Activated CD4-positive, alpha-beta T cell treated with anti-CD3 and anti-CD28 coated beads, Interleukin-2, amount 50 U/mL, for 4 hours (primary cell): Measurements from ENCODE around the gene OSBPL7.

Experiments
- DNase-seq, 2 experiments: peaks; one replicate each; pipeline ENCODE4 v3.0.0-alpha.2; 2020

The OSBPL7 gene

DNA sequence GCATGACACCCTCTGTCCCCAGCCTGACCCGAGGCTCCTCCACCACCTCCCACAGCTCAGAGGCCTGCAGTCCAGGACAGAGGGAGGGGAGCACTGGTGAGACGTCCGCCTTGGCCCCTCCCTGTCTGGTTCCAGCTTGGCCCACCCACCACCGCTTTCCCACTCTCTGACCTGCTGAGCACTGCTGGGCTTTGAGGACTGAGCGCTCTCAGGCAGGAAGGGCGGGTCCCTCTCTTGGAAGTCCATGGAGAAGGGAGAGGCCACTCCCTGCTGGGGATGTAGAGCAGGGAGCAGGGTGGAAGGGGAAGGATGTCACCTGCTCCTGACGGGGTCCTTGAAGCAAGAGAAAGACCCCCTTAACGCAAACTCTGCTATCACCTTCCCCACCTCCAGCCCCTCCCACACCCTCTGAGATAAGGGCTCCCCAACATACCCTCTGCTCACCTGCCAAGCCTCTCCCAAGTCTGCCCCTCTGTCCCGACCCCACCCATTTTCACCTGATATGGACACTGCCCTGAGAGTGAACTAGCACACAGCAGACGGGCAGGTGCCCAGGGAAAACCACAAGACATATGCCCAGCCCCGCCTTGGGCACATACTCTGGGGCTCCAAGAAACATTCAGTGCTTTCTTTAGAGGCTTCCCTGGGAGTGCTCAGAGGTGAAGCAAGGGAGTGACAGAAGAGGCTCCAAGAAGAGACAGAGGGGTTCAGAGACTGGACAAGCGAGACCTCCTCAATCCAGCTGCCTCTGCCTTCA, 1.4 kb downstream of the OSBPL7 start:
- DNase-seq, result no peak

DNA sequence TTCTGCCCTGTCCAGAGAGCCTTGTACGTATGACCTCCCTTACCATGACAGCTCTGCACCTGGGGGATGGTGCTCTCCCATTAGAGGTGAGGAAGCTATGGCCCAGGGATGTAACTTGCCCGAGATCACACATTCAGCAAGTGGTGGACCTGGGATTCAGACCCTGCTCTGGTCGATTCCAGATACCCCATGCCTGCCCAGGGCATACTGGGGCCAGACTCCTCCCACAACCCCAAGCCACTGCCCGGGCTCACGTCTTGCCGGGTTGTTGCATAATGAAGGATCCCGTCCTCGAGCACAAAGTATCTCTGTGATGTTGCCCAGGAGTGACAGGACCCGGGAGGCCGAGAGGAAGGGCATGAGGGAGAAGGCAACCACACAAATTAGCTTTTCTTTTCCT, 2.1 kb downstream of the OSBPL7 start:
- no peak for DNase-seq

DNA sequence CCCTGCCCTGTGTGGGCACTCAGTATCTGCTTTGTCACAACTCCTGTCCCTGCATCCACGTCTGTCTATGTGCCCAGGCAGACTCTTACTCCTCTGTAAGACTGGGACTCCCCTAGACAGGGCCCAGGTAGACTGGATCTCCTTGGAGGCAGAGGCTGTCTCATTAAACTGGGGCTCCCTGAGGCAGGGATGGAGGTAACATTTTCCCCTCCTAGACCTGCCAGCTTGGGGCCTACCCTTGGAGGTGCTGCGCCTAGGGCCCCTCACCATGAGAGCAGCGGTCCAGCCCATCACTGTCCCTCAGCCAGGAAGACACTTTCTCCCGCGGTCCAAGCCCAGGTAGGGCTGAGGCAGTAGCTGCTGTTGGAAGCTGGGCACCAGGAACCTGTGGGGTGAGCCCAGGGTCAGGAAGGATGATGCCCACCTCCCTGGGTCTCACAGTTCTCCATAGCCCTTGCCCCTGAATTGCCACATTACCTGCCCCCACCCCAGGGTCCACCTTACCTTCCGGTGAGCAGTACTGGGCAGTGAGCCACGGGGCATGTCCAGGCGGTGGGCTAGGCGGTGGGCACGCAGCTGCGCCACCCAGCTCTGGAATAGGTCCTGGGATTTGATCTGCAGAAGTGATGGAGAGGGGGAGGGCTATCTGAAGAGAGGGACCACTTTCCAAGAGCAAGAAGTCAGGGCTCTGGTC, 3.4 kb downstream of the OSBPL7 start:
- no peak for DNase-seq

DNA sequence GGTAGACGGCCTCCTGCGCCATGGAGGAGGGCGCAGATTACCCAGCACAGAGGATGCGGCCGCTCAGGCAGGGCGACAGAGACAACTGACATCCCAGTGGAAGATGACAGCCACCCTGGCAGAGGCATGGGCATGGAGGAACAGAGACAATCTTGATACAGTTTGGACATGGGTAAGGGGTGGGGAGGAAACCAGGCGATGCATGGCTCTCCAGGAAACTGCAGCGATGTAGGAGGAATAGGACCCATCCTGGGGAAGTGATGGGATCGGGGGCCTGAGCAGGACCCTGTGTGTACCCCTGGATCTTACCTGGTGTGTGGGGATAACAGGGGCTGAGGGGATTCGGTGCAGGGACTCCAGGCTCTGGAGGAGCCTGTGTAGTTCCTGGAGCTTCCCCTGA, 4.6 kb downstream of the OSBPL7 start:
- no peak for DNase-seq

DNA sequence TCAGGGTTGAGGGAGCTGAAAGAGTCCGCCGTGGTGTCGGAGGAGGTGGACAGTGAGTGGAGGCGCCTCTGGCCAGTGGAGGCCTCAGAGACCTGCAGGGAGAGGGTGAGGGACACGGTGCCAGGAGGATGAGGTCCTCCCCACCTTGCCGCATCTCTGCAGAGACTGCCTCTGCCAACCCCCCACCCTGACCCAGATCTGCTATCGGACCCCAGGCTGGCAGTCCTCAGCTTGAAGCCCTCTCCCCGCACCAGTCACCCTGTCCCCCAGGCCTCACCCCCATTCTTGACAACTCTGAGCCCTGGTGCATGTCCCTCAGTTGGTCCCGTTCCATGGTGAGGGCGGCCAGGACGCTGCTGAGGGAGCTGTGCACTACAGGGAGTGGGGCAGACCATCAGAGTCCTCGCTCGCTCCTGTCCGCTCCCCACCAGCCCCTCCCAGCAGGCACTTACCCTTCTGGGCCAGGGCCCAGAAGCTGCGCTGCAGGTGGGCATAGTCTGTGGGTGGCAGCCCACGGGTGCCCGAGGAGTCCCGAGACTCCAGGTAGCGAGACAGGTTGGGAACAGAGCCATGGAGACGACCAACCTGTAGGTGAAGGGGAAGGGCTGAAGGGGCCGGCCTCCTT, 5.4 kb downstream of the OSBPL7 start:
- DNase-seq, result no peak

DNA sequence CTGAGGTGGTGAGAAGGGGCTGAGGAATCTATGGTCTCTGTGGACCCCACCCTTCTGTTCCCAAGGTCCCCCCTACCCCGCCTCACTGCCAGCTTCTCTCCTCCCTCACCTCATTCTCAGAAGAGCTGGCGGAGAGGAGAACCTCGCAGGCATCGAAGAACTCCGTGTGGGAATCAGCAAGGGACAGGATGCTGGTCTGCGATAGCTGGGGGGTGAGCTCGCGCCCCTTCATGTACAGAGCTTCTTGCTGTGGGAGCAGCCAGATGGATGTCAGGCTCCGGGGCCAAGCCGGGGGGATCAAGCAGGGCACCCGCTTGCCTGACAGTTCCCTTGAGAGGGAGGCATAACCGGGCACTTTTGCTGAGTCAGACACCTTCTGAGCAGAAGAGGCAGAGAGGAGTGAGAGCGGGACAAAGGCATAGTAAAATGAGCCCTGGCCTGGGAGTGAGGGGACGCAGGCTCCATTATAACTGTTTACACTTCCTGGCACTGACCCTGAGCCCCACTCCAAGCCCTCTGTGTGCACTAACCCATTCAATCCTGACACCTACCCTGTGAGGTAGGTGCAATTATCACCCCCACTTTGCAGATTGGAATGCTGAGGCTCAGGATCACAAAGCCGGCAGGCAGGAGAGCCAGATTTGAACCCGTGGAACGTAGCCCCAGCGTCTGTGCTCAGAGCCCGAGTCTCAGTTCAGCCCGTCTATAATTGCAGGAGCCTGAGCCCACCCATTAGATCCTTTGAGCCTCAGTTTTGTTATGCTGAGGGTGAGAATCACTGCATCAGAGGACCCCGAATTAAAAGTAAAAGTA, 6.3 kb downstream of the OSBPL7 start:
- no peak for DNase-seq

DNA sequence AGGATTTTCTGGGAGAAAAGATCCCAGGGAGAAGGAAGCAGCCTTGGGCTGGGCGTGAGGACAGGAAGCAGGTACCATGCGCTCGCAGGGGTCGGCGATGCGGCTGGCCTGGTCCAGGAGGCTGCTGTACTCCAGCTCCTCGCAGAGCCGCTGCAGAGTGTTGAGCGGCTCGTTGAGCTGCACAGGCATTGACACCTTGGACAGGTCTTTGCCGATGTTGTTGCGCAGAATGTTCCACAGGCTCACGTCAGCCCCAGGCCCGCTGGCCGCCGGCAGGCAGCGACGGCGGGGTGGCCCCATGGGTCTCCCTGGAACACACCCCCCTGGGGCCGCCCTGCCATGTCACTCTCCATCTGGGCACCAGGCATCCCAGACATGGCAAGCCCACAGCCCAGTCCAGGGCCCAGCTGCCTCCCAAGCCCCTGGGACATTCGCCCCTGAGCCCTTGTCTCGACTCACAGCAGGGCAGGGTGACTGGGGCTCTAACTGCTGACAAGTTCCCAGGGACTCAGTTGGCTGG, 8.0 kb downstream of the OSBPL7 start:
- no peak for DNase-seq

DNA sequence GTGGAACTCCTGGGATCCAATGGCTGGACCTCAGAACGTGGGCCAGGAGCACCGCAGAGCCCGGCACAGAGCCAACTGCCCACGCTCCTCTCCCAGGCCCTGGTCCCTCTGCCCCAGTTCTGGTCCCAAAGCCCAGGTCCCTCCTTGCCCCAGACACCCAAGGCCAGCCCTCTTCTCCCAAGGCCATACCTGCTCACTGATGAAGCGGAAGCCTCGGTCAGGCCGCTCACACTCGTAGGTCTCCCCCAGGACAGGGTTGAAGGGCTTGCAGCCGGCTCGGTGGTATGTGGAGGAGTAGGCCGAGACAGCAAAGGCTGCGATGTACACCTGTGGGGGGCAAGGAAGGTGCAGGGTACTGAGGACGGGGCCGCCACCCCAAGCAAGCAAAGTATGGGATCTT, 8.5 kb downstream of the OSBPL7 start:
- DNase-seq, result no peak

DNA sequence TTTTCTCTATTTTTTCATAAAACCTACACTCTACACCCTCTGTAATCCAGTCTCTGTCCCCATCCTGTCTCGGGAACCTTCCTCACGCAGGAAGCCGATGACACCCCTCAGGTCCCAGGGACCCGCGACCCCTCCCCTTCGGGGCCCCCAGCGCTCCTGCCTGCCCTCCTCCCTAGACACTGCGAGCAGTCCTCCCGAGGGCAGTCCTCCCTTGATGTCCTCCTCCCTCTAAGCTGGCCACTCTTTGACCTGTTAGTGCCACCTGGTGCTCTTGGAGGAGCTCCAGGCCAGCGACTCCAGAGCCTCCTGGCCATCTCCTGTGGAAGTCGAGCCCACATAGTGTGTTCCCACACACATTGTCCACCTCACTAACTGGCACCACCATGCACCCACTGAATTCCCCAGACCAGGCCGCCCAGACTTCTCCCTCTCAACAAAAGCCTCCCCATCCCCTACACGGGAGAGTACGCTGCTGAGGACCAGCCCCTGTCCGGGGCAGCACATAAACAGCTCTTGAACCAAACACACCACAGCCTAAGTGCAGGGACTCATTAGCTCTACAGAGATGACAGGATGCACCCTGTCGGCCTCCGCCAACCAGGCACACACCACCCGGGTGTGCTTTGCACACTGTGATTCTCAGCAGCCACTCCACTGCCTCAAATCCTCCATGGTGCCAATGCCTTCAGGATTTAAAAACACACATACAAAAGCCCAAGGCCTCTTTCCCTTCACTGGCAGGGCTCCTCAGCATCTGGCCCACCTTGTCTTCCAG, 9.3 kb downstream of the OSBPL7 start:
- DNase-seq, result no peak

DNA sequence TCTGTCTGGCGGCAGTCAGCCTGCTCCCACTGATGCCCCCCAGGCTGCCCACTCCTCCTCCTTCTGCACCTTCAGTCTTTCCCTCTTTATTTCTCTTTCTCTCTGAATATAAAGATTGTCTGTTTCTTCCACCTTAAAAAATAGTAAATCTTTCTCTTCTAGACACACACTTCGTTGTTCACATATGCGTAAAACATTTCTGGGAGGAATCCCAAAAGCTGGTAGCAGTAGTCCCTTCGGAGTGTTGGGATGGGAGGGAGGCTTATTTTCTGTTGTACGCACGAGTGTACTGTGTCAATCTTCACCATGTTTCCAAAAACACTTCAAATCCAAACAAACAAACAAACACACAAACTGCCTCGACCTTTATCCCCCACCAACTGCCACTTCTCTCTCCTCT, 9.9 kb downstream of the OSBPL7 start:
- DNase-seq, result no peak

DNA sequence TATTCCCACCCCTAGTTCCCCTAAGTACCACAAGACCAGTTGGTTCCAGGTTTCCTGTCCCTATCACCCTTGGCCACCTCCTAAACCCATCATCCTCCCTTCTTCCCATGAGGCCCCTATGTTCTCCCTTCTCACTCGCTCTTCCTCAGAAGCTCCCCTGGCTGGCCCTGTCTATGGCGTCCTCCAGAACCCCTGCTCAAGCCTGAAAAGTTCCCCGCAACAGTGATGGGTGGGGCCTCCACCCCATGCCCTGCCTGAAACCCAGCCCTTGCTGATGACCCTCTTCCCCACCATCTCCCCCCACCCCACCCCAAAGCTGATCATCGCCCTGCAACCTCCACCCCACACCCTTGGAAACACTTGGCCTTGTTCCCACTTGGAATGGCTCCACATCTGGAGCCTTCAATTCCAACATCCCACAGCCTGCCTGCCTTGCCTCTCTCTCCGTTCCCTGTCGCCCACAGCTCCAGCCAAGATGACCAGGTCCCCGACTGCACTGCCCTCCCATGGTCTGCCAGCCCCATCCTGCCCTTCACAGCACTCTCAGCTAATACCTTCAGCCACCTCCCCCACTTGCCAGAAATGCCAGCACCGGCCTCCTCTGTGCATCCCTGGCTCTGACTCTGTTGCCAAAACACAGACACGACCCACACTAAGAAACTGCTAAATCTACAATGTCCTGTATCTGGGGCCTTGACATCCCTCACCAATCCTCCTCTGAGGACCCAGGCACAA, 10.5 kb downstream of the OSBPL7 start:
- no peak for DNase-seq

DNA sequence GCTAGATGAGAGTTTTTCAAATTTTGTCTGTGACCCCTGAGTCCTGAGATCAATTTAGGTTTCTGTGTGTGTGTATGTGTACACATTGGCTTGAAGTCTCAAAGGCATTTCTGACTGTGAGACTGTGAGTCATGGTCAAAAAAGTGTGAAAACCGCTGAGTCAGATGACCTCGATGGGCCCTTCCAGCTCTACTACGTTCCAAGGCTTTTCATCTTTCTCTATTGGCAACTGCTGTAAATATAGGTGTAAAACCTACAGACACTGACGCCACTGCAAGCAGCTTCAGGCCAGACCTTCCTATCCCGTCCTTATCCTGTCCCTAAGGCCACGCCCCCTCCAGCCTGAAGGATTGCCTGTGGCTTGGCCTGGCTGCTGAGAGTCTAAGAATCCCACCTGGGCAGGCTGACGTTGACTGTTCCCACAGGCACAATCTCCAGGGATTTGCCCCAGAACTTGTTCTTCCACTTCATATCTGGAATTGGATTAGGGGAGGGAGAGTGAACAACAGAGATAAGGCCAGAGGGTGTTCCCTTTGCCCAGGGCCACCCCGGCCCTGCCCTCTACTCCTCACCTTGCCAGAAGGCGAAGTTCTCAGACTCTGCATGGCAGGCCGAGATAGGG, 11.3 kb downstream of the OSBPL7 start:
- no peak for DNase-seq

DNA sequence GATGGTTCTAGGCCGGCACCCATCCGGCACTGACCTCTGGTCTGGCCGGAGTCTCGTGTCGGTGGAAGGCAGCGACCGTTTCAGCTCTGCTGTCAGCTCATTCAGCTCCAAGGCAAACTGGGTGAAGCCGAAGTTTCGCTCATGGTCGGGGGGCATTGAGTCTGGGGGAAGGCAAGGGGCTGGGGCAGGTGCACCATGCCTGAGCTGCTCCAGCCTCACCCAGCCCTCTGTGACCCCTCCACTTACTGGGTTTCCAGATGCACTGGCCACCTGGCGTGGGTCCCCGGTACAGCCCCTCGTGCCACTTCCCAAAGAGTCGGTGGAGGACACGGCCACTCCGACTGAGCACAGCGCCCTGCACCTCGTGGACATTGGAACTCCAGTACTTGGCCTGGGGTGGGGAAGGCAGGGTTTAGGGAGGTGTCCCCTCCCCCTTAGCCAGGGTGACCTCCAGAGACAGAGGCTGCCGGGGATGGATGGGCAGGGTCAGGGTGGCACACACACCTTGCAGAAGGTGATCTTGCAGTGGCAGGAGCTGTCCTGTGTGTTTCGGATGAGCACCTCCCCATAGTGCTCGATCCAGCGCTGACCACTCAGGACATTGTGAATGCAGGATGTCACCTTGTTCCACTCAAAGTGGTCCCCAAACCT, 12.6 kb downstream of the OSBPL7 start:
- DNase-seq, result no peak

DNA sequence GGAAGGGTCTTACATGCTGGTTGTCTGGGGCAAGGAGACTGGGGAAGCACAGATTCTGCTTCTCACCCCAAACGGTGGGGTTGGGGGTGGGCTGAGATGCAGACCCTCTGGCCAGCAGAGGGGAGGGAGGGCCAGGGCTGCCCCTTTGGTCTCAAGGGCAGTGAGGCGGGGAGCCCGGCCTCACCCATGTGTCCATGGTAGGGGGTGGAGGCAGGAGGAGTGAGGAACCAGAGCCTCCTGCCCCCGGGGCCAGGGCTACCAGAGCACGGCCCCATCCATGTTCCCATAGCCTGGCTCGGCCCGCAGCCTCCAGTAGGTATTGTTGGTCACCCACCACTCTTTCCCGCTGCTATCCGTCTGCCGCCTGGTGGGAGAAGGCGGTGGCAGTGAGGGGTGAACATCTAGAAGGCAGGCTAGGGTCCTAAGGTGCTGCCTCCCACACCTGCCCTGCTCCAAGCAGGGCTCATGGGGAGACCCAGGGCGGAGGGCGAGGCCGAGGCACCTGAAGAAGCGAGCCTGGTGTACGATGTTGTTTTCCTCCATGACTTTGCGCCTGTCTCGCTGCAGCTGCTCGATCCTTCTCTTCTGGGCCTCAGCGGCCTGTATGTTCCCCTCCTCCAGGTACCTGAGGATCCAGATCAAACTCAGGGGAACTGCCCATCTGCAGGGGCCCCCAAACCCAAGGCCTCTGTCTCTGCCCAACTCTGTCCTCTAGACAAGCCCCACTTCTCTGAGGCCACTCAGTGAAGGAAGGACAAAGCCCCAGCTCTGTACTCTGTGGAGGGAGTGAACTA, 13.4 kb downstream of the OSBPL7 start:
- no peak for DNase-seq

DNA sequence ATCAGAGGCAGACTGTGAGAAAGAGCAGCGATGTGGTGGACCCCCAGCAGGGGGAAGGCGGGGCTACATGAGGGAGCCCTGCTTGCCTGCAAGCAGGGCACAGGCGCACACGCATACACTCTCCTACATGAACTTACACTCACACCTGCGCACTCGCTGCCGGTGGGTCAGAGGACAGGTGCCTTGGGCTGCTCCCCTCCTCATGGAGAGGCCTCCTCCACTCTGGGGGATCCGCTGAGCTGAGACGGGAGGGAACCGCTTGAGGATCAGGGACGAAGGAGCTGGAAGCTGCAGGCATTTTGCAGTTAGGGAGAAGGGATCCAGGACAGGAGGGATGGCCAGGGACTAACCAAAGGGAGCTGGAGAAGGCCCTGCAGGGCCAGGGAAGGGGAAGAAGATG, 14.2 kb downstream of the OSBPL7 start:
- DNase-seq, result no peak

DNA sequence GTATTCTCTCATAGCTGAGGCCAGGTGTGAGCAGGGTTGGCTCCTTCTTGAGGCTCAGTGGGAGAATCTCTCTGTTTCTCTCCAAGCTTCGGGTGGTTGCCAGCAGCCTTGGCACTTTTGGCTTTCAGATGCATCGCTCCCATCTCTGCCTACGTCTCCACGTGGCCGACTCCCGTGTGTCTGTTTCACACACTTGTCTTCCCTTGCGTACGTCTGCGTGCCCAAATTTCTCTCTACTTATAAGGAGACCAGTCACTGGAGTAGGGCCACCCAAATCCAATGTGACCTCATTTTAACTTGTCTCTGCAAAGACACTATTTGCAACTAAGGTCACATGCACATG, 14.7 kb downstream of the OSBPL7 start:
- DNase-seq, result no peak

DNA sequence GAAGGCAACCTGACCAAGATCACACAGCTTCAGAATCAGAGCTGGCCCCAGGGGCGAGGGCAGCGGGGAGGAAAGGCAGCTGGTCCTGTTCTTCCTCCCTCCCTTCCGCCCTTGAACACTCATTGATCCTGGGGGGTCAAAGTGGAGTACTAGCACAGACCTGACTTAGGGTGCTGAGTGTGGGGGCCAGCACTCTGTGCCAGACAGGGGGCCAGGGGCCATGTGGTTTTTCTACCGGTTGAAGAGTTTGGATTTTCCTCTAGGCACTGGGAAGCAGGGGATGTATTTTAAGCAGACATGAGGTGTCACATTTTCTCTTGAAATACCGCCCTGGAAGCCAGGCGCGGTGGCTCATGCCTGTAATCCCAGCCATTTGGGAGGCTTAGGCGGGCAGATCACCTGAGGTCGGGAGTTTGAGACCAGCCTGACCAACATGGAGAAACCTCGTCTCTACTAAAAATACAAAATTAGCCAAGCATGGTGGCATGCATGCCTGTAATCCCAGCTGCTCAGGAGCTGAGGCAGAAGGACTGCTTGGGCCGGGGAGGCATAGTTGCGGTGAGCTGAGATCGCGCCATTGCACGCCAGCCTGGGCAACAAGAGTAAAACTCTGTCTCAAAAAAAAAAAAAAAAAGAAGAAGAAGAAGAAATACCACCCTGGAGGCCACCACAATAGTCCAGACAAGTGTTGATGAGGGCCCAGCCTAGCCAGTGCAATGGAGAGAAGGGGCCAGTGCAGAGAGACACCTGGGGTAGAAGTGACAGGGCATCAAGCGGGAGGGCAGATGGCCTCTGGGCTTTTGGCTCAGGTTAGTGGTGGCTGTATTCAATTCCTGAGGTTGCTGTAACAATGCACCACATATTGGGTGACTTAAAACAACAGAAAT, 15.3 kb downstream of the OSBPL7 start:
- no peak for DNase-seq

DNA sequence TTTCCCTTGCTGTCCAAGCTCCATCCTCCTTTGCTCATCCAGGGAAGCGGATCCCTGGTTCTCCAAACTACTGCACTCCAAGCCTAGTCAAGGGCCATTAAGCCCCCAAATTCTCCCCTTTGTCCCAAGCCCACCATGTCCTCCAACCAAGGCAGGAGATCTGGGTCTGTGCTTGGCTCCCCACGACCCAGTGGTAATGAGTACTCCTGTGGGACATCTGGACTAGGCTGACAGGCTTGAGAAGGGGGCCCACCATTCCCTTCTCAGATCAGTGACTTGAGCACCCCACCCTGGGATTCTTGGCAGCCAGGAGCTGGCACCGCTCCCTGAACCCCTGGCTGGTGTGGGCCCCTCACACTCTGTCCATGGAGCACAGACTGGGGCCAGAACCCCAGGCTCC, 17.1 kb downstream of the OSBPL7 start:
- DNase-seq, result no peak

DNA sequence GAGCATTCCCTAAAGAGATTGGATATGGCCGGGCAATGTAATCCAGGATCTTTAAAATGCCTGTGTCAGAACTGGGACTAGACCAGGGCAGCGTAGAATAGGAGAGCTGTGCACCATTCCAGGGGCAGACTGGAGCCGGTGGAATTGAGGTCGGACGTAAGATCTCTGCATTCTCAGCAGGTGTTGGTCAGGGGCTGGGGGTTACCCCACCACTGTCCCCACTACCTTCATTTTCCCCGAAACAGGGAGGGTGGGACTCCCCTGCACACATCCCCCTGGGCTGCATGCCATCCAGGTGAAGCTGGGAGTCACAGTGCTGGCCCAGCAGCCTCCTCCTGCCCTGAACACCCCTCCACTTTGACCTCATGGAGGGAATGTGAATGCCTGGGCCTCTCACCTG, 17.8 kb downstream of the OSBPL7 start:
- no peak for DNase-seq
